OCI-LY7 (cell line): ENCODE measurements around the gene ACBD6. TPM values are rescaled to one million over a fixed set of nuclear protein-coding genes. Genes with fewer than 3 reads are reported as not detected.

Experiments
- BruUV-seq: library from RNA; stranded (reverse); fragments of 400-500 nt; replicated peaks from 2 replicates; lab custom pipeline; 2021; lab: Mats Ljungman, UMichigan
- CTCF ChIA-PET: fragments of 300-600 bp; sonication (Branson Sonifier 250); formaldehyde crosslinking; loops from one replicate; lab custom pipeline; 2022; ENCODE audit warnings: antibody characterized with exemption; ENCODE audit not compliant: unreplicated experiment; lab: Charles Lee
- POLR2A ChIA-PET: fragments of 300-600 bp; sonication (Branson Sonifier 250); formaldehyde crosslinking; loops from one replicate; lab custom pipeline; 2022; ENCODE audit warnings: antibody characterized with exemption; lab: Charles Lee
- DNase-seq: peaks from one replicate; pipeline ENCODE4 v3.0.0-alpha.2; 2015; ENCODE audit warnings: low spot score
- H2AFZ ChIP-seq: fragments of 200-600 bp; sonication (generic), shearing (Covaris generic); 2 replicates; pipeline ENCODE4 v1.6.1; 2014; ENCODE audit warnings: mild to moderate bottlenecking, antibody characterized with exemption, low read length, moderate library complexity
- H3K27ac ChIP-seq: fragments of 200-600 bp; sonication (generic); 2 replicates; pipeline ENCODE4 v1.5.1; 2014; ENCODE audit warnings: mixed run types, low read depth, mild to moderate bottlenecking, moderate library complexity, low read length, inconsistent platforms; ENCODE audit not compliant: poor library complexity, severe bottlenecking
- H3K36me3 ChIP-seq: fragments of 200-600 bp; sonication (generic); 2 replicates; pipeline ENCODE4 v1.6.1; 2014; ENCODE audit warnings: mild to moderate bottlenecking, antibody characterized with exemption, low read length, moderate library complexity, mixed read lengths; ENCODE audit not compliant: insufficient read depth
- H3K4me1 ChIP-seq: fragments of 200-600 bp; sonication (generic); 2 replicates; pipeline ENCODE4 v1.5.1; 2014; ENCODE audit warnings: mild to moderate bottlenecking, low read length; ENCODE audit not compliant: insufficient read depth, poor library complexity, severe bottlenecking
- H3K4me2 ChIP-seq: fragments of 200-600 bp; sonication (generic); 2 replicates; pipeline ENCODE4 v1.6.1; 2014; ENCODE audit warnings: mild to moderate bottlenecking, low read length
- H3K4me3 ChIP-seq: fragments of 200-600 bp; sonication (generic); 2 replicates; pipeline ENCODE4 v1.5.1; 2014; ENCODE audit warnings: mild to moderate bottlenecking, low read depth, low read length; ENCODE audit not compliant: poor library complexity, severe bottlenecking
- H3K79me2 ChIP-seq: fragments of 200-600 bp; sonication (generic); 2 replicates; pipeline ENCODE4 v1.6.1; 2016; ENCODE audit warnings: low read depth, mild to moderate bottlenecking, low read length, moderate library complexity, mixed read lengths; ENCODE audit not compliant: insufficient read depth
- H3K9me2 ChIP-seq: fragments of 200-600 bp; sonication (generic); 2 replicates; pipeline ENCODE4 v1.6.1; 2016; ENCODE audit warnings: mild to moderate bottlenecking, low read length, mixed read lengths; ENCODE audit not compliant: insufficient read depth
- H3K9me3 ChIP-seq: fragments of 200-600 bp; sonication (generic); 2 replicates; pipeline ENCODE4 v1.6.1; 2014; ENCODE audit warnings: mild to moderate bottlenecking, mixed run types, low read length, mixed read lengths
- H4K20me1 ChIP-seq: fragments of 200-600 bp; sonication (generic); 2 replicates; pipeline ENCODE4 v1.6.1; 2014; ENCODE audit warnings: mild to moderate bottlenecking, antibody characterized with exemption, low read length, moderate library complexity, mixed read lengths; ENCODE audit not compliant: insufficient read depth
- CTCF ChIP-seq: fragments of 200-600 bp; sonication (generic); conservative IDR thresholded peaks from 2 replicates; pipeline ENCODE4 v1.5.1; 2014; ENCODE audit warnings: mild to moderate bottlenecking, antibody characterized with exemption, low read length, moderate library complexity, mixed read lengths
- EZH2phosphoT487 ChIP-seq: fragments of 200-600 bp; sonication (generic); IDR thresholded peaks from 2 replicates; pipeline ENCODE4 v1.6.1; 2018; ENCODE audit warnings: low read depth, borderline replicate concordance, mild to moderate bottlenecking, mixed run types, antibody characterized with exemption, low read length, moderate library complexity, mixed read lengths
- intact Hi-C: fragments of 100-400 bp; cut with micrococcal nuclease; formaldehyde crosslinking; loops from one replicate; pipeline ENCODE4 v1.10.0; 2022; ENCODE audit not compliant: unreplicated experiment
- total RNA-seq, 2 experiments: library from RNA; depleted of rRNA in 1 of 2; stranded (reverse); fragments of >200 nt in 1 of 2; shearing (Covaris generic) in 1 of 2; gene quantifications; 2 replicates each; pipeline ENCODE4 v1.2.3, GENCODE V29; 2014 to 2022

The ACBD6 gene
- total RNA-seq, 2 experiments from 2014 or later: 61.2 to 78.4 TPM

GRCh38 chr1:180384286-180385005, 117.9 kb downstream of the ACBD6 start:
- Histone ChIP-seq H3K4me3 (no peak overlapping the region), H3K9me3 (peaks cover 39% of the 10 kb centered on the region), H4K20me1 (no peaks in the 10 kb centered on the region), H3K27ac (no peak overlapping the region), H3K79me2 (no peaks in the 10 kb centered on the region; the same call in 1 of the 2 replicates), H3K4me2 (no peak overlapping the region), H3K9me2 (no peaks in the 10 kb centered on the region), H2AFZ (no peak overlapping the region), H3K36me3 (peaks cover 10% of the 10 kb centered on the region), H3K4me1 (no peaks in the 10 kb centered on the region)
- intact Hi-C loops: no loop called here
- TF ChIP-seq EZH2phosphoT487 (no peak), CTCF (no peak)
- POLR2A ChIA-PET: interaction anchor here (0.6 kb wide), 1 partner anchor 58 kb away, joined by 3 read pairs; no protein-coding TSS in a partner anchor
- DNase-seq: no peak
- BruUV-seq: no TSS peak
- CTCF ChIA-PET: no interaction called here

- no peak overlapping the region for H3K27ac ChIP-seq
- DNase-seq: no peak
- no TSS peak for BruUV-seq
- peaks cover 47% of the 10 kb centered on the region for H3K9me3 ChIP-seq
- intact Hi-C loops: no loop called here
- no peaks in the 10 kb centered on the region for H4K20me1 ChIP-seq
- H3K36me3 ChIP-seq: peaks cover 9% of the 10 kb centered on the region
- ChIA-PET POLR2A (interaction anchor here (1.0 kb wide), 1 partner anchor 12 kb away, joined by 3 read pairs; no protein-coding TSS in a partner anchor), CTCF (no interaction called here)
- TF ChIP-seq EZH2phosphoT487 (no peak), CTCF (no peak)
- H3K4me1 ChIP-seq: no peaks in the 10 kb centered on the region
- no peak overlapping the region for H3K4me3 ChIP-seq
- H3K4me2 ChIP-seq: no peak overlapping the region
- H3K9me2 ChIP-seq: no peaks in the 10 kb centered on the region
- H3K79me2 ChIP-seq: no peaks in the 10 kb centered on the region; the same call in 1 of the 2 replicates
- no peak overlapping the region for H2AFZ ChIP-seq
Measured at GRCh38 chr1:180382326-180383115, 119.9 kb downstream of the ACBD6 start.
